Measurements from ENCODE around the gene GGT6.

The GGT6 gene

DNA sequence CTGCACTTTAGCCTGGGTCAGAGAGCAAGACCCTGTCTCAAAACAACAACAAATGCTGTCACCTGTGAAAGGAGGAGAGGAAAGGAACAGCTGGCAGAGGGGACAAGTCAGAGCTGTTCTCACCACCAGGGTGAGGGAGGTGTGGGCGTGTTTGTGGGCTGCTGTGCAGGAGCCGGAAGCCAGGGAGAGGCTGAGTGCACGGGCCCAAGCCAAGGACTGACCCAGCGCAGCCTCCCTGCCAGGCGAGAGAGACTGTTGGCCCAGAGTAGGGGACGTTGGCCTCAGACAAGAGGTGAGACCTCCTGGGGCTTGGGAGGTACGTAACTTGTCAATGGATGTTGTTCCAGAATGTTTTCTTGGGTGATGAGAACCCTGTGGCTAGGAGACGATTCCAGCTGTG is 51.0 kb downstream of the GGT6 start:
- Histone ChIP-seq H3K36me3 (ENCODE audit: insufficient read depth, low read length) (no peaks in the 10 kb centered on the region), H3K4me2 (ENCODE audit: insufficient read depth, low read length) (no peak overlapping the region), H4K20me1 (ENCODE audit: insufficient read depth, low read length) (peaks cover 9% of the 10 kb centered on the region), H2AFZ (ENCODE audit: low read depth, low read length) (no peak overlapping the region), H3K79me2 (ENCODE audit: insufficient read depth, low read length) (no peaks in the 10 kb centered on the region), H3K9me3 (ENCODE audit: insufficient read depth, low read length, severe bottlenecking) (no peaks in the 10 kb centered on the region), H3K4me3 (ENCODE audit: low read depth in 1 of 2, low read length in 2 of 2) (no peak overlapping the region), H3K27ac (ENCODE audit: low read length) (no peak overlapping the region), H3K27me3 (ENCODE audit: insufficient read depth, low read length, poor library complexity) (no peaks in the 10 kb centered on the region), H3K9ac (ENCODE audit: low read depth, low read length) (no peak overlapping the region), H3K4me1 (ENCODE audit: insufficient read depth, low read length) (no peaks in the 10 kb centered on the region)
- TF ChIP-seq EZH2 (IDR thresholded peaks at IDR 0.05; ENCODE audit: borderline replicate concordance, low read depth, low read length, severe bottlenecking) = no peak
- TF ChIP-seq, protein P1, sequence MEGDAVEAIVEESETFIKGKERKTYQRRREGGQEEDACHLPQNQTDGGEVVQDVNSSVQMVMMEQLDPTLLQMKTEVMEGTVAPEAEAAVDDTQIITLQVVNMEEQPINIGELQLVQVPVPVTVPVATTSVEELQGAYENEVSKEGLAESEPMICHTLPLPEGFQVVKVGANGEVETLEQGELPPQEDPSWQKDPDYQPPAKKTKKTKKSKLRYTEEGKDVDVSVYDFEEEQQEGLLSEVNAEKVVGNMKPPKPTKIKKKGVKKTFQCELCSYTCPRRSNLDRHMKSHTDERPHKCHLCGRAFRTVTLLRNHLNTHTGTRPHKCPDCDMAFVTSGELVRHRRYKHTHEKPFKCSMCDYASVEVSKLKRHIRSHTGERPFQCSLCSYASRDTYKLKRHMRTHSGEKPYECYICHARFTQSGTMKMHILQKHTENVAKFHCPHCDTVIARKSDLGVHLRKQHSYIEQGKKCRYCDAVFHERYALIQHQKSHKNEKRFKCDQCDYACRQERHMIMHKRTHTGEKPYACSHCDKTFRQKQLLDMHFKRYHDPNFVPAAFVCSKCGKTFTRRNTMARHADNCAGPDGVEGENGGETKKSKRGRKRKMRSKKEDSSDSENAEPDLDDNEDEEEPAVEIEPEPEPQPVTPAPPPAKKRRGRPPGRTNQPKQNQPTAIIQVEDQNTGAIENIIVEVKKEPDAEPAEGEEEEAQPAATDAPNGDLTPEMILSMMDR (IDR thresholded peaks at IDR 0.05; ENCODE audit: borderline replicate concordance, extremely low read depth, low read length, poor library complexity, severe bottlenecking) = no peak
- DNase-seq = peak; percentile 21
- peak; percentile 66; the same call in 2 of the 3 replicates for ATAC-seq (ENCODE audit: insufficient read depth, low read depth)

DNA sequence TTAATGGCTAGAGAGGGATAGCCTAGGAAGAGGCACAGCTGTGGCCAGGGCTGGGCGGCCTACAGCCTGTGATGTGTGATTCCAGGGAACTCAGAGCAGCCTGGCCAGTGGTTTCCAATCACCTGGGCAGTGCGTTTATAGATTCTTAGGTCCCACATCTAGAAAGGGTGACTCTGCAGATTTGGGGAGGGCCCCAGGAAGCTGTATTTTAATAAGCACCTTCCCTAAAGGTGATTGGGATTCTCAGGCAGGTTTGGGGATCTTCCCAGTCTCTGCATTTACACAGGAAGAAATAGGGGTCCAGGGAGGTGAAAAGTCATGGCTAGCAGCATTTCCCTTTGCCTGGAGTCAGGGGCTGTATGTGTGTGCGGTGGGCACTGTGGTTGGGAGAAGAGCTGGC is 52.2 kb downstream of the GGT6 start:
- Histone ChIP-seq H3K36me3 (ENCODE audit: insufficient read depth, low read length) (no peaks in the 10 kb centered on the region), H3K4me2 (ENCODE audit: insufficient read depth, low read length) (no peak overlapping the region), H3K27me3 (ENCODE audit: insufficient read depth, low read length, poor library complexity) (no peaks in the 10 kb centered on the region), H4K20me1 (ENCODE audit: insufficient read depth, low read length) (peaks cover 9% of the 10 kb centered on the region), H3K79me2 (ENCODE audit: insufficient read depth, low read length) (no peaks in the 10 kb centered on the region), H3K4me1 (ENCODE audit: insufficient read depth, low read length) (peaks cover 3% of the 10 kb centered on the region; the same call in 1 of the 2 replicates), H2AFZ (ENCODE audit: low read depth, low read length) (no peak overlapping the region), H3K4me3 (ENCODE audit: low read depth in 1 of 2, low read length in 2 of 2) (no peak overlapping the region), H3K9me3 (ENCODE audit: insufficient read depth, low read length, severe bottlenecking) (no peaks in the 10 kb centered on the region), H3K27ac (ENCODE audit: low read length) (no peak overlapping the region), H3K9ac (ENCODE audit: low read depth, low read length) (no peak overlapping the region)
- ATAC-seq (ENCODE audit: insufficient read depth, low read depth) = no peak
- no peak for DNase-seq
- no peak for TF ChIP-seq EZH2 (IDR thresholded peaks at IDR 0.05; ENCODE audit: borderline replicate concordance, low read depth, low read length, severe bottlenecking)
- TF ChIP-seq, protein P1 (IDR thresholded peaks at IDR 0.05; ENCODE audit: borderline replicate concordance, extremely low read depth, low read length, poor library complexity, severe bottlenecking) = no peak

DNA sequence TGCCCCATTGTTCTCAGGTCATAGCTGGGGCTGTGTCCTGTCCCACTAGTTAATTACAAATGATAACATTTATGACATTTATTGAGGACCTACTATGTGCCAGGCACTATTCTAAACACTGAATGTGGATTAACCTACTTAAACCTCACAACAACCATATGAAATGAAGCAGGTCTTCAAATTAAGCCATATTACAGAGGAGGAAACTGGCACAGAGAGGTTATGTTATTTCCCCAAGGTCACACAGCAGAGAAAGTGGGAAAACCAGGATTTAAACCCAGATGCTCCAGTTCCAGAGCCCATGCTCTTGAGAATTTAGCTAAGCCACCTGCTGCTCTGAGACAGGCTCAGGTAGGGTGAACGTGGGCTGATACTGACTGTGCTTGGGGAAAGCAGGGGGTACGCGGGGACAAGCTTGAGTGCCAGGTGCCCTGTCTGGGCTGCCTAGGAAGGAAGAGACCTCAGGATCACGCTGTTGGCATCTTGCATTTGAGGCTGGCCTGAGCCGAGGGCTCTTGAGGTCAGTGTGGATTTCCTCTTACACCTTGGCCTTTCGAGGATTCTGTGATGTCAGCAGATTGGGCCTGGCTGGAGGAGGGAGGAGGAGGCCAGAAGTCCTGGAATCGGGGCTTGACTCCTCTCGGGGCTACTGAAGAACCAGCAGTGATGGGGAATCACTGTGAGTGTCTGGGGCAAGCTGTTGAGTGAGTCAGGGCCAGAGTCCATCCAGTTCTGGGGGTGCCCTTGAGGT is 52.8 kb downstream of the GGT6 start:
- Histone ChIP-seq H3K4me2 (ENCODE audit: insufficient read depth, low read length) (no peak overlapping the region), H3K9me3 (ENCODE audit: insufficient read depth, low read length, severe bottlenecking) (no peaks in the 10 kb centered on the region), H3K4me1 (ENCODE audit: insufficient read depth, low read length) (peaks cover 3% of the 10 kb centered on the region; the same call in 1 of the 2 replicates), H3K27me3 (ENCODE audit: insufficient read depth, low read length, poor library complexity) (no peaks in the 10 kb centered on the region), H3K9ac (ENCODE audit: low read depth, low read length) (no peak overlapping the region), H3K27ac (ENCODE audit: low read length) (no peak overlapping the region), H3K36me3 (ENCODE audit: insufficient read depth, low read length) (no peaks in the 10 kb centered on the region), H3K4me3 (ENCODE audit: low read depth in 1 of 2, low read length in 2 of 2) (no peak overlapping the region), H3K79me2 (ENCODE audit: insufficient read depth, low read length) (no peaks in the 10 kb centered on the region), H2AFZ (ENCODE audit: low read depth, low read length) (no peak overlapping the region), H4K20me1 (ENCODE audit: insufficient read depth, low read length) (peaks cover 13% of the 10 kb centered on the region)
- ATAC-seq (ENCODE audit: insufficient read depth, low read depth) (no peak), DNase-seq (no peak)
- TF ChIP-seq EZH2 (IDR thresholded peaks at IDR 0.05; ENCODE audit: borderline replicate concordance, low read depth, low read length, severe bottlenecking) = no peak
- TF ChIP-seq, protein P1 (IDR thresholded peaks at IDR 0.05; ENCODE audit: borderline replicate concordance, extremely low read depth, low read length, poor library complexity, severe bottlenecking) = no peak

All from DND-41 (cell line).